Glutamatergic neuron (in vitro differentiated cells): ENCODE data around the gene ANAPC10. TPM values are rescaled to one million over a fixed set of nuclear protein-coding genes. Genes with fewer than 3 reads are reported as not detected.

Source experiments
- DNase-seq: peaks from one replicate; pipeline ENCODE4 v3.0.0; 2022
- H3K27ac Mint-ChIP-seq: one replicate; pipeline ENCODE4 v1.8.0; 2020; ENCODE audit warnings: mild to moderate bottlenecking, mixed read lengths, inconsistent platforms; ENCODE audit not compliant: unreplicated experiment
- H3K27me3 Mint-ChIP-seq: one replicate; pipeline ENCODE4 v1.8.0; 2020; ENCODE audit warnings: mild to moderate bottlenecking, moderate library complexity, mixed read lengths, inconsistent platforms; ENCODE audit not compliant: unreplicated experiment
- H3K36me3 Mint-ChIP-seq: one replicate; pipeline ENCODE4 v1.8.0; 2020; ENCODE audit warnings: mild to moderate bottlenecking, mixed read lengths, inconsistent platforms; ENCODE audit not compliant: unreplicated experiment
- H3K4me1 Mint-ChIP-seq: one replicate; pipeline ENCODE4 v1.8.0; 2020; ENCODE audit warnings: mild to moderate bottlenecking, low read depth, mixed read lengths, inconsistent platforms; ENCODE audit not compliant: unreplicated experiment
- H3K4me3 Mint-ChIP-seq: one replicate; pipeline ENCODE4 v1.8.0; 2020; ENCODE audit warnings: mild to moderate bottlenecking, mixed read lengths, inconsistent platforms; ENCODE audit not compliant: unreplicated experiment
- H3K9me3 Mint-ChIP-seq: one replicate; pipeline ENCODE4 v1.8.0; 2020; ENCODE audit warnings: mild to moderate bottlenecking, moderate library complexity, mixed read lengths, inconsistent platforms; ENCODE audit not compliant: unreplicated experiment
- total RNA-seq: library from RNA; stranded (reverse); fragmentation: NEBNext Ultra II Directional; extraction: Animal tissue kit (Norgen Biotek cat#: 25700); gene quantifications from one replicate; pipeline ENCODE4 v1.2.1, GENCODE V29; 2021; ENCODE audit not compliant: unreplicated experiment
- TF ChIP-seq, protein P1 (sequence below): fragments of 200-600 bp; sonication (generic); IDR thresholded peaks from one replicate; pipeline ENCODE4 v1.5.0; 2021; ENCODE audit not compliant: partially characterized antibody, unreplicated experiment

ANAPC10 gene
- total RNA-seq, 1 donor from 2014 or later: 16.2 TPM

DNA sequence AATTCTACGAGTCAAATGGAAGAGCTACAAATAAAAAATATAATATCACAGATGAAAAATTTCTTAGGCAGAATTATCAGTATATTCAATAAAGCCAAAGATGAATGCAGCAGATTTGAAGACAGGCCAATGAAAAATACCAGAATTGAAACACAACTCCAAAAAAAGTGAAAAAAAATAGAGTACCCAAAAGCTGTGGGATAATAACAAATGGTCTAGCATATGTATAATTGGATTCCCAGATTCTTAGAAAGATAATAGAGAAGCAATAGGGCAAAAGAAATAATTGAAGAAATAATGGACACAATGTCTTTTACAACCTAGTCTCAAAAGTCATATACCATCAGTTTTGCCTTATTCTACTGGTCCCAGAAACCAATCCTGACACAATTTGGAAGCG is 4.4 kb downstream of the ANAPC10 start:
- H3K9me3 Mint-ChIP-seq: peaks cover 10% of the 10 kb centered on the region
- peaks cover 3% of the 10 kb centered on the region for H3K4me1 Mint-ChIP-seq
- DNase-seq: no peak
- peaks cover 6% of the 10 kb centered on the region for H3K36me3 Mint-ChIP-seq
- H3K27ac Mint-ChIP-seq: no peak overlapping the region
- H3K4me3 Mint-ChIP-seq: no peak overlapping the region
- TF ChIP-seq, protein P1, sequence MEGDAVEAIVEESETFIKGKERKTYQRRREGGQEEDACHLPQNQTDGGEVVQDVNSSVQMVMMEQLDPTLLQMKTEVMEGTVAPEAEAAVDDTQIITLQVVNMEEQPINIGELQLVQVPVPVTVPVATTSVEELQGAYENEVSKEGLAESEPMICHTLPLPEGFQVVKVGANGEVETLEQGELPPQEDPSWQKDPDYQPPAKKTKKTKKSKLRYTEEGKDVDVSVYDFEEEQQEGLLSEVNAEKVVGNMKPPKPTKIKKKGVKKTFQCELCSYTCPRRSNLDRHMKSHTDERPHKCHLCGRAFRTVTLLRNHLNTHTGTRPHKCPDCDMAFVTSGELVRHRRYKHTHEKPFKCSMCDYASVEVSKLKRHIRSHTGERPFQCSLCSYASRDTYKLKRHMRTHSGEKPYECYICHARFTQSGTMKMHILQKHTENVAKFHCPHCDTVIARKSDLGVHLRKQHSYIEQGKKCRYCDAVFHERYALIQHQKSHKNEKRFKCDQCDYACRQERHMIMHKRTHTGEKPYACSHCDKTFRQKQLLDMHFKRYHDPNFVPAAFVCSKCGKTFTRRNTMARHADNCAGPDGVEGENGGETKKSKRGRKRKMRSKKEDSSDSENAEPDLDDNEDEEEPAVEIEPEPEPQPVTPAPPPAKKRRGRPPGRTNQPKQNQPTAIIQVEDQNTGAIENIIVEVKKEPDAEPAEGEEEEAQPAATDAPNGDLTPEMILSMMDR: no peak
- peaks cover 6% of the 10 kb centered on the region for H3K27me3 Mint-ChIP-seq

DNA sequence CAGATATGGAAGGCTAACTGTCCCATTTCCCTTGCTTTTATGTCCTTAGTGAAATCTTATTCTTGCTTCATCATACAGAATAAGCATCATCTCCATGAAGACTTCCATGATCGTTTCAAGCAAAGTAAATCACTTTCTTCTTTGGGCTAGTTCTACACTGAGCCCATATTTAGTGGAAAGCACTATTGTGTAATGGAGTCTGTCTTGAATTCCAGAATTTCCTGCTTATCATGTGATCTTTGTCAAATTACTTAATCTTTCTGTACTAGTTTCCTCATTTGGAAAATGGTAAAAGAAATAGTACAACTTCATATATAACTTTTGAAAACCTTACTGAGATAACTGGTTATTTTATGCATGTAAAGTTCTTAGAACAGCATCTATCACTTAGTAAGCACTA is 7.6 kb downstream of the ANAPC10 start:
- TF ChIP-seq, protein P1: no peak
- H3K27me3 Mint-ChIP-seq: no peaks in the 10 kb centered on the region
- H3K36me3 Mint-ChIP-seq: peaks cover 6% of the 10 kb centered on the region

DNA sequence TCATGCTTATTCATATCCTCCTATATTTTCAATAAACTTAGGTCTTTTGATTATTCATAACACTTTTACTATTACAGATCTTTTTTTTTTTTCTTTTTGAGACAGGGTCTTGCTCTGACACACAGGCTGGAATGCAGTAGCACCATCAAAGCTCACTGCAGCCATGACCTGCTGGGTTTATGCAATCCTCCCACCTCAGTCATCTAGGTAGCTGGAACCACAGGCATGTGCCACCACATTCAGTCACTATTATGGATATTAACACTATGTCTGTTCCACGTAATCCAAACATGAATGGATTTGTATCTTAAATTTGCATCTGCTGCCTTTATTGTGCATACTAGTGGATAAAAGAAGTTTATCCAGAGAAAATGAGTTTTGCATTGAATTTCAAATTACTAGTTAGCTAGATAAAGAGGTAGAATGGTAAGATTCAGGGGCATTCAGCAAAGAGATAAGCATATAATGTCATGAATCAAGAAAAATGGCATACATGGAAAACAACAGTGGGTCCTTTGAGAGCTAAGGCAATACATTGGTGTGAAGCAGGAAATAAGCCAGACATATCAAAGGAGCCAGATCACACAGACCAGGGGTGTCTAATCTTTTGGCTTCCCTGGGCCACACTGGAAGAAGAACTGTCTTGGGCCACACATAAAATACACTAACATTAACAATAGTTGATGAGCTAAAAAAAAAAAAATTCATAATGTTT is 13.9 kb downstream of the ANAPC10 start:
- H3K36me3 Mint-ChIP-seq: no peaks in the 10 kb centered on the region
- no peaks in the 10 kb centered on the region for H3K27me3 Mint-ChIP-seq
- no peak for DNase-seq
- no peaks in the 10 kb centered on the region for H3K4me1 Mint-ChIP-seq
- H3K4me3 Mint-ChIP-seq: no peak overlapping the region
- no peaks in the 10 kb centered on the region for H3K9me3 Mint-ChIP-seq
- TF ChIP-seq, protein P1: no peak
- H3K27ac Mint-ChIP-seq: no peak overlapping the region

More for the DNA sequence above, 7.6 kb downstream of the ANAPC10 start:
- H3K4me1 Mint-ChIP-seq: no peaks in the 10 kb centered on the region
- H3K27ac Mint-ChIP-seq: no peak overlapping the region
- H3K9me3 Mint-ChIP-seq: no peaks in the 10 kb centered on the region
- H3K4me3 Mint-ChIP-seq: no peak overlapping the region
- DNase-seq: no peak

DNA sequence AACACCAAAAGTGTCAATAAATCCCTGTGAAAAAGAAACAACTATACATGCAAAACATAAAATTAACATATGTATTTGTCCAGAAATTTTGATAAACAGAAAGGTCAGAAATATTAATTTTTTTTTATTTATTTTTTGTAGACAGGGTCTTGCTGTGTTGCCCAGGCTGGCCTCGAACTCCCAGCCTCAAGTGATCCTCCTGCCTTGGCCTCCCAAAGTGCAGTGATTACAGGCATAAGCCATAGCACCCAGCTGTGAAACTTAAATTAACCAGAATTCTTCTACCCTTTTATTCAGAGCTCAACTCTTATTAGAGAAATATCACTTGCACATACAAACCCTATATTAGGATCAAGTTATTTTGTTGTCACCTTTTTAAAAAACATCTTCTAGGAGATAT is 16.2 kb downstream of the ANAPC10 start:
- Mint-ChIP-seq H3K9me3 (no peaks in the 10 kb centered on the region), H3K36me3 (peaks cover 9% of the 10 kb centered on the region), H3K27me3 (no peaks in the 10 kb centered on the region), H3K4me1 (no peaks in the 10 kb centered on the region), H3K4me3 (no peak overlapping the region), H3K27ac (no peak overlapping the region)
- TF ChIP-seq, protein P1: no peak
- no peak for DNase-seq

DNA sequence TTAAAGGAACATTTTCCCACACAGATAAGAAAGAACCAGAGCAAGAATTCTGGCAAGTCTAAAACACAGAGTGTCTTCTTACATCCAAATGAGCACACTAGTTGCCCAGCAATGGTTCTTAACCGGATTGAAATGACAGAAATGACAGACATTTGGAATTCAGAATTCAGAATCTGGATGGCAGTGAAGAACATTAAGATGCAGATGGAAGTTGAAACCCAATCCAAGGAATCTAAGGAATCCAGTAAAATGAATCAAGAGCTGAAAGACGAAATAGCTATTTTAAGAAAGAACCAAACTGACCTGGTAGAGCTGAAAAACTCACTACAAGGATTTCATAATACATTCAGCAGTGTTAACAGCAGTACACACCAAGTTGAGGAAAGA is 21.5 kb downstream of the ANAPC10 start:
- no peaks in the 10 kb centered on the region for H3K27me3 Mint-ChIP-seq
- no peaks in the 10 kb centered on the region for H3K4me1 Mint-ChIP-seq
- H3K27ac Mint-ChIP-seq: no peak overlapping the region
- TF ChIP-seq, protein P1: no peak
- H3K4me3 Mint-ChIP-seq: no peak overlapping the region
- no peaks in the 10 kb centered on the region for H3K9me3 Mint-ChIP-seq
- peaks cover 9% of the 10 kb centered on the region for H3K36me3 Mint-ChIP-seq
- no peak for DNase-seq
